ENCODE measurements around the gene ZNF385B.

GRCh38 chr2:179525340-179525739 is 336.1 kb downstream of the ZNF385B start:
- no peak for TF ChIP-seq FOXK2 (IDR thresholded peaks at IDR 0.05)
- TF ChIP-seq MXI1 (IDR thresholded peaks at IDR 0.05; ENCODE audit: low read depth, low read length) = no peak
- no peak for TF ChIP-seq CTCF (IDR thresholded peaks at IDR 0.05 in 2 of 3, conservative IDR thresholded peaks at IDR 0.05 in 1 of 3; ENCODE audit: control insufficient read depth in 2 of 3, extremely low read depth in 1 of 3, insufficient read depth in 1 of 3, low read depth in 3 of 3, low read length in 3 of 3)
- TF ChIP-seq POU2F2 (IDR thresholded peaks at IDR 0.05; ENCODE audit: borderline replicate concordance, low read depth, low read length) = no peak
- no peak for TF ChIP-seq REST (IDR thresholded peaks at IDR 0.05; ENCODE audit: low read depth, low read length)
- TF ChIP-seq POLR2AphosphoS5 (IDR thresholded peaks at IDR 0.05; ENCODE audit: low read length) = no peak
- no peak for TF ChIP-seq POLR2A (IDR thresholded peaks at IDR 0.05; ENCODE audit: low read depth, low read length)
- no peak for TF ChIP-seq PAX5 (IDR thresholded peaks at IDR 0.05; ENCODE audit: borderline replicate concordance, low read depth, low read length)
- no peak for TF ChIP-seq ATF2 (IDR thresholded peaks at IDR 0.05; ENCODE audit: low read length)
- no peak for TF ChIP-seq BHLHE40 (IDR thresholded peaks at IDR 0.05; ENCODE audit: borderline replicate concordance in 1 of 2, low read depth in 2 of 2, low read length in 1 of 2)
- no peak for TF ChIP-seq EZH2 (IDR thresholded peaks at IDR 0.05; ENCODE audit: borderline replicate concordance, control insufficient read depth, low read depth, low read length)
- TF ChIP-seq CREB1 (IDR thresholded peaks at IDR 0.05; ENCODE audit: low read depth) = no peak
- no peak for TF ChIP-seq CEBPB (IDR thresholded peaks at IDR 0.05; ENCODE audit: borderline replicate concordance in 1 of 2, low read depth in 2 of 2, low read length in 2 of 2)
